Cardiac fibroblast (primary cell): ENCODE measurements around the gene TRAPPC2.
A peak's percentile ranks its signal among the peaks of the same experiment; 100 is the strongest.

Experiments used
- DNase-seq, 2 donors: peaks; one replicate each; pipeline versions ENCODE4 v3.0.0 to v3.0.0-alpha.2; 2010; ENCODE audit warnings: low read depth in 2 of 2
- H3K4me3 ChIP-seq, 2 donors: replicated peaks in 1 of 2; 1 replicate in 1 of 2; 2 replicates in 1 of 2; pipeline ENCODE4 v1.5.1; 2011; ENCODE audit warnings: low read depth in 2 of 2, low read length in 2 of 2, mild to moderate bottlenecking in 2 of 2, moderate library complexity in 1 of 2
- CTCF ChIP-seq: IDR thresholded peaks from one replicate; pipeline ENCODE4 v1.5.1; 2011; ENCODE audit warnings: low read depth, mild to moderate bottlenecking, low read length, inconsistent platforms

The TRAPPC2 gene

GRCh38 chrX:13734278-13735172 lies at the start of gene TRAPPC2, which contains the start of gene OFD1:
Gene TRAPPC2 (minus strand): TSS chrX:13734620. CDS start chrX:13719963, 14,657 bp downstream.
Gene OFD1 (plus strand): TSS chrX:13734748. CDS start chrX:13735072, 324 bp downstream.
- TF ChIP-seq CTCF, result no peak
- DNase-seq, result peak; percentile 94 to 96
- peak within 1 kb of the TSS; percentile 76 for H3K4me3 ChIP-seq

GRCh38 chrX:13780868-13781427 lies 46.5 kb upstream of the TRAPPC2 start:
- no peak for TF ChIP-seq CTCF
- no peak for DNase-seq
- H3K4me3 ChIP-seq, result no peak overlapping the region

- H3K4me3 ChIP-seq, result no peak overlapping the region
- peak; percentile 55 to 72 for DNase-seq
- TF ChIP-seq CTCF, result no peak
These were observed 44.5 kb upstream of the TRAPPC2 start for GRCh38 chrX:13778916-13779315.

GRCh38 chrX:13776387-13776786 lies 42.0 kb upstream of the TRAPPC2 start:
- DNase-seq, result no peak
- no peak for TF ChIP-seq CTCF
- no peak overlapping the region for H3K4me3 ChIP-seq

GRCh38 chrX:13775837-13776236 lies 41.4 kb upstream of the TRAPPC2 start:
- H3K4me3 ChIP-seq, result no peak overlapping the region
- no peak for DNase-seq
- TF ChIP-seq CTCF, result no peak

GRCh38 chrX:13774696-13775095 lies 40.3 kb upstream of the TRAPPC2 start:
- no peak overlapping the region for H3K4me3 ChIP-seq
- no peak for TF ChIP-seq CTCF
- DNase-seq, result no peak
